Measurements from ENCODE around the gene ELL2.

Gene ELL2

DNA sequence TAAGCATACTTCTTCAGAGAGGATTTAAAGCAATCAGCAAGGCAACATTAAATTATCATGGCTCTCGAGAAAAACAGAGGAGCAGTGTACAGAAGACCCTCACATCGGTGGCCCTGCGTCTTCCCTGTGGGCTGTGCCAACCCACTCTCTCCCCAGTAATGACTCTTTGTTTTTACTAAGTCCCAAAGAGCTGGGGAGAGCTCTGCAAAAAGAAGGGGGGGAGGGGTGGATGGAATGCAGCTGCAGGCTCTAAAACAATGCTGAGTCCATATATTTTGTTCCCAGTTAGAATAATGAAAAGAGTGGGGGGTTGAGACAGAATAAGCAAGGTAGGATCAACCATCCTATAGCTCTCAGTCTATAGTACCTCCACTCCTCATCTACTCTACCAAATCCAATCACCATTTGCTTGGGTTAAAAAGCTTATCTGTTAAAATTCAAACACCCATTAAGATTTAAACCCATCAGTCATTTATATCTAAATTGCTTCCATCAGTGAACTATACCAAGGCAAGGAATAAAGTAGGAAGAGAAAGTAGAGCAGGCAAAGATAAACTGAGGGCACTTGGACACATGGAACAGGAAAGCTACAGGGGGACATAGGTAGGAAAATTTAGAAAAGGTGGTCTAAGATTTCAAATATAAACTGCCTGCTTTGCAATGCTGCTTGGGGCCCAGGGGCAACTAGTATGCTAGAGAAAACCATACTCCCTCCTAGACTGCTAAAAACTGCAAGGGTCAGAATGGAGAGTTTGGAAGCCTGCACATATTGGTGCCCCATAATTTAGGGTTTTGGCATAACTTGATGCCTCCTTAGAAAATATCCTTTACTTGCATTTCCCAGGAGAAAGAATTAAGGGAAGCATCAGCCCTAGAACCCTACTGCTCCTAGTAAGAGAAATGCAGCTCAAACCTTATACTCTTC lies 20.6 kb downstream of the ELL2 start:
- no peak overlapping the region for H2AFZ ChIP-seq (ENCODE audit: low read length, unreplicated experiment)
- peaks cover 38% of the 10 kb centered on the region for H3K36me3 ChIP-seq (ENCODE audit: insufficient read depth, low read length)
- peaks cover 90% of the 10 kb centered on the region for H3K79me2 ChIP-seq (ENCODE audit: control insufficient read depth, insufficient read depth, low read length, unreplicated experiment)
- H3K27me3 ChIP-seq (ENCODE audit: insufficient read depth, low read length), result no peaks in the 10 kb centered on the region
- H3K27ac ChIP-seq (ENCODE audit: low read depth, low read length), result no peak overlapping the region
- H3K4me1 ChIP-seq (ENCODE audit: control insufficient read depth, insufficient read depth, low read length, unreplicated experiment), result peaks cover 35% of the 10 kb centered on the region
- H3K4me3 ChIP-seq (ENCODE audit: low read depth, low read length), result no peak overlapping the region

DNA sequence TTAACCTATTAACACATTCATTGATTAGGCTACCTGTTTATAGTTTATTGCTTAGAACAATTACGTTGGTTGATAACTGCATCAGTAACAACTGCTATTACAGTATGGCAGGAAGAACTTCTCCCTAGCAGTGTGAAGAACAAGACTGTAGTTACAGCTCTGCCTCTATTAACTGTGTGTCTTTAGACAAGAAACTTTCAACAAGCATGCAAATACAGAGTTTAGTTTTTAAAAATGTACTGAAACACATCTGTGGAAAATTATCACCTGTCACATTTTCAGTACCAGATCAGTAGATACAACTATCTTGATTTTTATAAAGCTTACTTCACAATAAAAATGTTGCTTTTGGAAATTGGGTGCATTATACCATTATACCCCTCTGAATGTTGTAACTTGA lies 22.2 kb downstream of the ELL2 start:
- Histone ChIP-seq H3K4me3 (ENCODE audit: low read depth, low read length) (no peak overlapping the region), H3K27me3 (ENCODE audit: insufficient read depth, low read length) (no peaks in the 10 kb centered on the region), H3K79me2 (ENCODE audit: control insufficient read depth, insufficient read depth, low read length, unreplicated experiment) (peaks cover 90% of the 10 kb centered on the region), H2AFZ (ENCODE audit: low read length, unreplicated experiment) (no peak overlapping the region), H3K36me3 (ENCODE audit: insufficient read depth, low read length) (peaks cover 33% of the 10 kb centered on the region), H3K27ac (ENCODE audit: low read depth, low read length) (no peak overlapping the region), H3K4me1 (ENCODE audit: control insufficient read depth, insufficient read depth, low read length, unreplicated experiment) (peaks cover 33% of the 10 kb centered on the region)

DNA sequence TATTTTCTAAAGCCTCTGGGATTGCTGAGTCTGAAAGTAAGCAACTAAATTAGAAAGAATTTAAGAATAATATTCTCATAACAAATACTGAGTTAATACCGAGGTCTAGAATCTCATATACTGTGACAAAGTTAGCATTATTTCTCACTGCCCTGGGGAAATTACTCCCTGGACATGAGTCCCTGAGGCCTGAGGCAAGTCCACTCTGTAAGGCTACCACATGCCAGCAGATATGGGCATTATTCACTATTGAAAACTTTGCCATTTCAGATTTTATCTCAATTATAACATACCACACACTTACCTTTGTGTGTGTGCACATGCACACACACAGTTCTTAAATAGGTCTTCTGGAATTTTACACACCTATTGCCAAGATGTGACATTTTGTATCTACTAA lies 22.9 kb downstream of the ELL2 start:
- no peak overlapping the region for H3K27ac ChIP-seq (ENCODE audit: low read depth, low read length)
- peaks cover 90% of the 10 kb centered on the region for H3K79me2 ChIP-seq (ENCODE audit: control insufficient read depth, insufficient read depth, low read length, unreplicated experiment)
- H3K27me3 ChIP-seq (ENCODE audit: insufficient read depth, low read length), result no peaks in the 10 kb centered on the region
- H3K4me3 ChIP-seq (ENCODE audit: low read depth, low read length), result no peak overlapping the region
- peaks cover 33% of the 10 kb centered on the region for H3K36me3 ChIP-seq (ENCODE audit: insufficient read depth, low read length)
- no peak overlapping the region for H2AFZ ChIP-seq (ENCODE audit: low read length, unreplicated experiment)
- H3K4me1 ChIP-seq (ENCODE audit: control insufficient read depth, insufficient read depth, low read length, unreplicated experiment), result peaks cover 38% of the 10 kb centered on the region

DNA sequence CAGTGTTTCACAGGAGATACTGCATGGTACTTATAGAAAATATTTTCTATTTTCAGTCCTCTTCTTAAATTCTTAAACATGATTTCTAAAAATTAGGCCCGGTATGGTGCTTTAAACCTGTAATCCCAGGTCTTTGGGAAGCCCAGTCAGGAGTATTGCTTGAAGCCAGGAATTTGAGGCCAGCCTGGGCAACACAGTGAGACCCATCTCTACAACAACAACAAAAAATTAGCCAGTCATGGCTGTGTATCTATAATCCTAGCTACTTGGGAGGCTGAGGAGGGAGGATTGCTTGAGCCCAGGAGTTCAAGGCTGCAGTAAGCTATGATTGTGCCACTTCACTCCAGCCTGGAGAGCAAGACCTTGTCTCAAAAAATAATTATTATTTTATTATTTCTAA lies 23.3 kb downstream of the ELL2 start:
- peaks cover 37% of the 10 kb centered on the region for H3K4me1 ChIP-seq (ENCODE audit: control insufficient read depth, insufficient read depth, low read length, unreplicated experiment)
- H3K27ac ChIP-seq (ENCODE audit: low read depth, low read length), result no peak overlapping the region
- no peak overlapping the region for H3K4me3 ChIP-seq (ENCODE audit: low read depth, low read length)
- peaks cover 89% of the 10 kb centered on the region for H3K79me2 ChIP-seq (ENCODE audit: control insufficient read depth, insufficient read depth, low read length, unreplicated experiment)
- H2AFZ ChIP-seq (ENCODE audit: low read length, unreplicated experiment), result no peak overlapping the region
- H3K27me3 ChIP-seq (ENCODE audit: insufficient read depth, low read length), result no peaks in the 10 kb centered on the region
- H3K36me3 ChIP-seq (ENCODE audit: insufficient read depth, low read length), result peaks cover 33% of the 10 kb centered on the region

DNA sequence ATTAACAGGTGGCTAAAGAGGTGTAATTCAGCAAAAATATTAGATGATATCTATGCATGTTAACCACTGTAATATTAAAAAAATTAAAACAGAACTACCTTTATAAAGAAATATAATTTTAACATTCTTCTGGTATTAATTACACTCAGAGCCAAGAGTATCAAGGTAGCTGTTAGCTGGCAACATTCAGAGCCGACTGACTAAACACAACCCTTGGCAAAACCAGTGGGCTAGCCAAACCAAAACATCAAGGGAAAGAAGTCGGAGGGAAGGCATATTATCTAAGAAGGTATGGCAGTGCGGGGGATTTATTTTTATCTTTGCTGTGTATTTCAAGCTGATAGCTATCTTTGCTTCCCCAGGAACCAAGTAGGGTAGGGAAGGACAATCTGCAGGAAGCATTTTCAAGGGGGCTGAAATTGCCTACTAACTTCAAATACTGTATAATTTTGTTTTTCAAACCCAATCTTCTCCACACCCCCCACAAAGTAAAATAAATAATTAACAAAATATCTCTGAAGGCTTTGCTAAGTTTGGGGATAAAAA lies 24.0 kb downstream of the ELL2 start:
- Histone ChIP-seq H3K79me2 (ENCODE audit: control insufficient read depth, insufficient read depth, low read length, unreplicated experiment) (peaks cover 93% of the 10 kb centered on the region), H3K27ac (ENCODE audit: low read depth, low read length) (no peak overlapping the region)

DNA sequence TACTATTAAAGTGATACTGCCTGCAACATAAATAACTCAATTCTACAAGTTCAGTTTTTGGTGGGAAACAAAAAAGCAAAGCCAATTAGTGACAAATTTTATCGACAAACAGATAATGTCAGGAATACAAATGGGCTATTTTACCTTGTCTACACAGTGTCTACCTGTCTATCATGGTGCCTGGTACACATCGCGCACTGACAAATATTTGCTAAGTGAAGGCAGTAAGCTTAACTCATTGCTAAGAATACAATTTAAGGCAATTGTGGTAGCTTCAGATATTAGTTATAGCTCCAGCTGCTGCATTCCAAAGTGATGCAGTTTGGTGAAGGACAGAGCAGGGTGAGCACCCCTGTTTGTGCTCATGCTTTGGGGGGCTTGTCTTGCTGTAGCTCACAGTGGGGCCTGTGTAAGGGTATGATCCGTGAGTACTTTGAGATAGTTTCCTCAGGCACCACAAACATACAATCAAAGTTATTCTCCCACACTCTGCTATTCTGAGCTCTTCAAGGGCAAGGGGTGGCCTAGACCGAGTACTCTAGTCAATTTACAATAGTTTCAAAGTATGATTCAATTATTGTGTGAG lies 24.7 kb downstream of the ELL2 start:
- H3K27me3 ChIP-seq (ENCODE audit: insufficient read depth, low read length), result no peaks in the 10 kb centered on the region
- H3K36me3 ChIP-seq (ENCODE audit: insufficient read depth, low read length), result peaks cover 37% of the 10 kb centered on the region
- peaks cover 43% of the 10 kb centered on the region for H3K4me1 ChIP-seq (ENCODE audit: control insufficient read depth, insufficient read depth, low read length, unreplicated experiment)
- no peak overlapping the region for H3K27ac ChIP-seq (ENCODE audit: low read depth, low read length)
- H2AFZ ChIP-seq (ENCODE audit: low read length, unreplicated experiment), result no peak overlapping the region
- H3K4me3 ChIP-seq (ENCODE audit: low read depth, low read length), result no peak overlapping the region
- H3K79me2 ChIP-seq (ENCODE audit: control insufficient read depth, insufficient read depth, low read length, unreplicated experiment), result peaks cover 94% of the 10 kb centered on the region

More for the DNA sequence above, 24.0 kb downstream of the ELL2 start:
- H3K4me3 ChIP-seq (ENCODE audit: low read depth, low read length), result no peak overlapping the region
- peaks cover 37% of the 10 kb centered on the region for H3K4me1 ChIP-seq (ENCODE audit: control insufficient read depth, insufficient read depth, low read length, unreplicated experiment)
- no peak overlapping the region for H2AFZ ChIP-seq (ENCODE audit: low read length, unreplicated experiment)
- no peaks in the 10 kb centered on the region for H3K27me3 ChIP-seq (ENCODE audit: insufficient read depth, low read length)
- peaks cover 33% of the 10 kb centered on the region for H3K36me3 ChIP-seq (ENCODE audit: insufficient read depth, low read length)

DNA sequence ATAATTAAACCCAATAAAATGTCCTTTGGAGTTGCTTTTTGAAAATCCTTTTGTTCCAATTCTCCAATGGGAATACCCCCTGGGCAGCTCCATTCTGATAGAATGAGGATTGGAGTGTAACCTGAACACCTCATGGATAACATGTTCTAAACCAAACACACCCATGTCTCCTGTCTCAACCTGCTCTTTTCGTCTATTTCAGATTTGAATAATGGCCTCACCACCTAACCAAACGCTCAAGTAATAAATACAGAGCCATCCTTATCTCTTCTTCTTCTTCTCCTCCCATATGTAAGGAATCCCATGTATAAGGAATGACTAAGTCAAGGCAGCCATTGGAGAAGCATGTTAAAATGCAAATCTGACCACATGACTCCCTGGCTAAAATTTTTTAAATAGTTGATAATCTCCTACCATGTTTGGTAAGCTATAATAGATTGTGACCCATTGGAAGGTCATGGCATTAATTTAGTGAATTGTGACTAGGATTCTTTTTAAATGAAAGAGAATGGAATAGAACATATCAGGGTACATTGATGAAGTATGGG lies 26.0 kb downstream of the ELL2 start:
- no peak overlapping the region for H3K4me3 ChIP-seq (ENCODE audit: low read depth, low read length)
- H3K79me2 ChIP-seq (ENCODE audit: control insufficient read depth, insufficient read depth, low read length, unreplicated experiment), result peaks cover 92% of the 10 kb centered on the region
- no peak overlapping the region for H2AFZ ChIP-seq (ENCODE audit: low read length, unreplicated experiment)
- no peaks in the 10 kb centered on the region for H3K27me3 ChIP-seq (ENCODE audit: insufficient read depth, low read length)
- peaks cover 42% of the 10 kb centered on the region for H3K36me3 ChIP-seq (ENCODE audit: insufficient read depth, low read length)
- H3K4me1 ChIP-seq (ENCODE audit: control insufficient read depth, insufficient read depth, low read length, unreplicated experiment), result peaks cover 39% of the 10 kb centered on the region
- H3K27ac ChIP-seq (ENCODE audit: low read depth, low read length), result no peak overlapping the region

DNA sequence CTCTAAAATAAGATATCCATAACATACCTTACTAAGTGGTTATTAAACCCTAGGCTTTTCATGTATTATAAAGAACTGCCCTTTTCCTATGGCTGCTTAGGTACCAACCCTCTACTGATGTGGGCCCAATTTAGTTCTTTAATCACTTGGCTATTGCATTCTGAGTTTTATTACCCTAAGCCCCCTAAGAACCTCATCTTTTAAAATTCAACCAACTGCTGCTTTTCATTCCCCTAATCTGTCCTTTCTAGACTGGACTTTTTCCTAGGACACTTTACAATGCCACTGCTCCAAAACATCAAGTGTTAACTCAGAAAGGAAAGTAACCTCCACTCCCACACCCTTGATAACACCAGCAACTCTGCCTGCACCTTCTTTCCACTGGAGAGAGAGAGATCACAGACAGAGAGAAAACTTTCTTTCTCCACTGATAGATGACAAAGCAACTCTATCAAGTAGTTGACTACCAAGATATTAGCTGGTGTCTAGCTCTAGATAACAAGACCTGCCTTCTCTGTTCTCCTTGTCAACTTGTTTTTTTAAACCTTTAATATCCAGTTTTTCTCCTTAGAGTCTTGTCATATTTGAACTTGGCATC lies 27.3 kb downstream of the ELL2 start:
- Histone ChIP-seq H3K27me3 (ENCODE audit: insufficient read depth, low read length) (no peaks in the 10 kb centered on the region), H3K4me1 (ENCODE audit: control insufficient read depth, insufficient read depth, low read length, unreplicated experiment) (peaks cover 42% of the 10 kb centered on the region), H3K36me3 (ENCODE audit: insufficient read depth, low read length) (peaks cover 37% of the 10 kb centered on the region), H3K27ac (ENCODE audit: low read depth, low read length) (peak overlapping the region; percentile 6; the same call in 1 of the 2 replicates), H2AFZ (ENCODE audit: low read length, unreplicated experiment) (no peak overlapping the region), H3K79me2 (ENCODE audit: control insufficient read depth, insufficient read depth, low read length, unreplicated experiment) (peaks cover 91% of the 10 kb centered on the region), H3K4me3 (ENCODE audit: low read depth, low read length) (no peak overlapping the region)

DNA sequence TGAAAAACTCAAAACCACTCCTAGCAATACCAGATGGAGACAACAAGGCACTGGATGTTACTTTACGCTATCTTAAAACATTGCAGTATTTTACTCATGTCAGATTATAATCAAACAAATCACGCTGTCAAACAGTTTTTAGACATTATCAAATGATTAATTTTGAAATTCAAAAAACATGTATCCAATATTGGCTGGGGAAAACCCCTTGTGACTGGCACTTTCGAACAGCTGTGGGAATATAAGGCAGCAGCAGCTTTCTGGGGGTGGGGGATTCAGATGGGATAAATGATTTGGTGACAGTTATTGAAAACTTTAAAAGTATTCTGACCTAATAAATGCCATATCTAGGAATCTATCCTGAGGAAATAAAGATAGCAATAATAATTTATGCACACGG lies 28.7 kb downstream of the ELL2 start:
- Histone ChIP-seq H3K4me1 (ENCODE audit: control insufficient read depth, insufficient read depth, low read length, unreplicated experiment) (peaks cover 42% of the 10 kb centered on the region), H3K4me3 (ENCODE audit: low read depth, low read length) (no peak overlapping the region), H3K27me3 (ENCODE audit: insufficient read depth, low read length) (no peaks in the 10 kb centered on the region), H3K27ac (ENCODE audit: low read depth, low read length) (no peak overlapping the region), H3K36me3 (ENCODE audit: insufficient read depth, low read length) (peaks cover 29% of the 10 kb centered on the region), H3K79me2 (ENCODE audit: control insufficient read depth, insufficient read depth, low read length, unreplicated experiment) (peaks cover 90% of the 10 kb centered on the region), H2AFZ (ENCODE audit: low read length, unreplicated experiment) (no peak overlapping the region)

DNA sequence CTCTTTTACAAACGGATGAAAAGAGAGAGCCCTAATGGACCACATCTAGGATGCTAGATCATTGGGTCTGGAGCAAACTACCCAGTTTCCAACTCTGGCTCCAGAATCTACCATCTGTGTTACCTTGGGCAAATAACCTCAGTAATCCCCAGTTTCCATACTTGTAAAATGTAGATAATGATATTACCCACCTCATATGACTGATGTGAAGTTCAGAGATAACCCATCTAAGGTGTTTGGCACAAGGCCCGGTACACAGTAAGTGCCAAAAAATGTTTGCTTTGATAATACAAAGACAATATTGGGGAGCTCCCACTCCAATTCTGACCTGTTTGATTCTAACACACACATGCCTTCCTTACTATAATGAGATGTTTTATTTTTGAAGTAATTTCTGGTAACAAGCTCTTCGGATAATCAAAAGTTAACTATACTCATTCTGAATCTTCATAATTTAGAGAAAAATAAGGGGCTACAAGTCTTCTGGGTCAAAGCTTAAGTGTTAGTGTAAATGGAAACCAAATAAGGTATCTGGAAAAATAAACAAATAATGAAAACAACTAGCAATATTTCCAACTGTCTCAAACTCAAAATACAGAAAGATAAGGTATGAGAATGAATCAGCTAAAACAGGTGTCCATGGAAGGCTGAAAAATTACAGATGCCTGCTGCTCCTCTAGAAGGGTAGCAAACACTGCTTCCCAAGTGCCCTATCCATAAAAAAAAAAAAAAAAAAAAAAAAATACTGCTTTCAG lies 30.4 kb downstream of the ELL2 start:
- H3K27me3 ChIP-seq (ENCODE audit: insufficient read depth, low read length), result no peaks in the 10 kb centered on the region
- peaks cover 89% of the 10 kb centered on the region for H3K79me2 ChIP-seq (ENCODE audit: control insufficient read depth, insufficient read depth, low read length, unreplicated experiment)
- peaks cover 18% of the 10 kb centered on the region for H3K36me3 ChIP-seq (ENCODE audit: insufficient read depth, low read length)
- H3K4me3 ChIP-seq (ENCODE audit: low read depth, low read length), result no peak overlapping the region
- peaks cover 42% of the 10 kb centered on the region for H3K4me1 ChIP-seq (ENCODE audit: control insufficient read depth, insufficient read depth, low read length, unreplicated experiment)
- no peak overlapping the region for H2AFZ ChIP-seq (ENCODE audit: low read length, unreplicated experiment)
- H3K27ac ChIP-seq (ENCODE audit: low read depth, low read length), result peak overlapping the region; percentile 10; the same call in 1 of the 2 replicates
